SK-N-SH (cell line): ENCODE measurements around the gene SPINT4. TPM values are rescaled to one million over a fixed set of nuclear protein-coding genes. Genes with fewer than 3 reads are reported as not detected.

Source experiments
- CTCF ChIA-PET: fragments of 300-600, 350-600 bp; formaldehyde crosslinking; extraction: SDS; loops from one replicate; lab custom pipeline; 2021; lab: Yijun Ruan, JAX
- POLR2A ChIA-PET: fragments of 350-600 bp; sonication (Branson Sonifier 250); formaldehyde crosslinking; extraction: SDS; loops from one replicate; lab custom pipeline; 2020; ENCODE audit warnings: antibody characterized with exemption, inconsistent platforms; lab: Yijun Ruan, JAX
- DNase-seq: peaks from one replicate; pipeline ENCODE4 v3.0.0; 2012
- H2AFZ ChIP-seq: fragments of 200-600 bp; sonication (generic); 2 replicates; pipeline ENCODE4 v1.8.1; 2016; ENCODE audit warnings: antibody characterized with exemption, mild to moderate bottlenecking, low read depth
- H3F3A ChIP-seq: fragments of 200-600 bp; sonication (generic); replicated peaks from 2 replicates; pipeline ENCODE3; 2016; ENCODE audit warnings: antibody characterized with exemption, mild to moderate bottlenecking; ENCODE audit not compliant: insufficient read depth
- H3K27ac ChIP-seq, 2 experiments: fragments of 200-500 bp in 1 of 2; fragments of 200-600 bp in 1 of 2; sonication (Bioruptor generic) in 1 of 2; sonication (generic), shearing (Covaris generic) in 1 of 2; 2 replicates each; pipeline versions ENCODE4 v1.5.1 to v1.6.1; 2014 to 2016; ENCODE audit warnings: low read depth in 2 of 2, inconsistent platforms in 1 of 2, low read length in 1 of 2, mild to moderate bottlenecking in 1 of 2, mixed read lengths in 1 of 2
- H3K27me3 ChIP-seq: fragments of 200-600 bp; sonication (generic), shearing (Covaris generic); 2 replicates; pipeline ENCODE4 v1.6.1; 2016; ENCODE audit warnings: mixed run types; ENCODE audit not compliant: insufficient read depth
- H3K36me3 ChIP-seq, 2 experiments: fragments of 200-500 bp in 1 of 2; fragments of 200-600 bp in 1 of 2; sonication (Bioruptor generic) in 1 of 2; sonication (generic) in 1 of 2; replicated peaks in 1 of 2; 2 replicates each; pipeline versions ENCODE3 to v1.5.1; 2014 to 2016; ENCODE audit warnings: low read length in 1 of 2, mild to moderate bottlenecking in 1 of 2; ENCODE audit not compliant: insufficient read depth in 2 of 2, control insufficient read depth in 1 of 2
- H3K4me1 ChIP-seq, 2 experiments: fragments of 200-500 bp in 1 of 2; fragments of 200-600 bp in 1 of 2; sonication (Bioruptor generic) in 1 of 2; sonication (generic), shearing (Covaris generic) in 1 of 2; 2 replicates each; pipeline versions ENCODE4 v1.5.1 to v1.6.1; 2014 to 2016; ENCODE audit warnings: low read depth in 1 of 2, low read length in 1 of 2, mixed run types in 1 of 2; ENCODE audit not compliant: insufficient read depth in 2 of 2, control insufficient read depth in 1 of 2
- H3K4me2 ChIP-seq: fragments of 200-600 bp; sonication (generic), shearing (Covaris generic); 2 replicates; pipeline ENCODE4 v1.6.1; 2017; ENCODE audit warnings: mixed run types
- H3K4me3 ChIP-seq, 2 experiments: fragments of 200-500 bp in 1 of 2; fragments of 200-600 bp in 1 of 2; sonication (Bioruptor generic) in 1 of 2; sonication (generic), shearing (Covaris generic) in 1 of 2; 2 replicates each; pipeline versions ENCODE4 v1.5.1 to v1.8.1; 2014 to 2016; ENCODE audit warnings: low read depth in 2 of 2, inconsistent platforms in 1 of 2, low read length in 1 of 2, mild to moderate bottlenecking in 1 of 2, mixed read lengths in 1 of 2, moderate library complexity in 1 of 2
- H3K79me2 ChIP-seq: fragments of 200-600 bp; sonication (generic); 2 replicates; pipeline ENCODE4 v1.8.1; 2017; ENCODE audit warnings: mild to moderate bottlenecking; ENCODE audit not compliant: insufficient read depth
- H3K9ac ChIP-seq: fragments of 200-600 bp; sonication (generic); 2 replicates; pipeline ENCODE4 v1.6.1; 2017; ENCODE audit warnings: mixed run types
- H3K9me2 ChIP-seq: fragments of 200-600 bp; sonication (generic); 2 replicates; pipeline ENCODE4 v1.6.1; 2017; ENCODE audit warnings: mixed run types
- H3K9me3 ChIP-seq: fragments of 200-600 bp; sonication (generic); 2 replicates; pipeline ENCODE4 v1.6.1; 2017; ENCODE audit warnings: mixed run types, mild to moderate bottlenecking, moderate library complexity
- H4K20me1 ChIP-seq: fragments of 200-600 bp; sonication (generic); 2 replicates; pipeline ENCODE4 v1.6.1; 2017; ENCODE audit warnings: mild to moderate bottlenecking, mixed run types; ENCODE audit not compliant: insufficient read depth
- CTCF ChIP-seq: fragments of 200-600 bp; sonication (generic); IDR thresholded peaks from 2 replicates; pipeline ENCODE4 v1.6.1; 2017; ENCODE audit warnings: antibody characterized with exemption, mild to moderate bottlenecking, moderate library complexity
- ELF1 ChIP-seq: IDR thresholded peaks from 2 replicates; pipeline ENCODE4 v1.4.0; 2012
- EZH2phosphoT487 ChIP-seq: fragments of 200-600 bp; sonication (generic); IDR thresholded peaks from 2 replicates; pipeline ENCODE4 v1.6.1; 2017; ENCODE audit warnings: low read depth, mixed run types, mild to moderate bottlenecking, antibody characterized with exemption, moderate library complexity, borderline replicate concordance
- GABPA ChIP-seq: IDR thresholded peaks from 2 replicates; pipeline ENCODE4 v1.4.0; 2012; ENCODE audit warnings: low read depth, mild to moderate bottlenecking
- MAX ChIP-seq: IDR thresholded peaks from 2 replicates; pipeline ENCODE4 v1.4.0; 2012; ENCODE audit warnings: low read depth
- MEF2A ChIP-seq: IDR thresholded peaks from 2 replicates; pipeline ENCODE4 v1.4.0; 2012; ENCODE audit warnings: low read depth, borderline replicate concordance
- MXI1 ChIP-seq: IDR thresholded peaks from 2 replicates; pipeline ENCODE4 v1.6.1; 2012; ENCODE audit warnings: mild to moderate bottlenecking, low read depth, low read length, improper control_type of control experiment
- NRF1 ChIP-seq: IDR thresholded peaks from 2 replicates; pipeline ENCODE4 v1.6.1; 2012; ENCODE audit warnings: low read depth, mild to moderate bottlenecking, low read length
- PBX3 ChIP-seq: IDR thresholded peaks from 2 replicates; pipeline ENCODE4; 2012
- RAD21 ChIP-seq: IDR thresholded peaks from 2 replicates; pipeline ENCODE4 v1.6.1; 2012; ENCODE audit warnings: mild to moderate bottlenecking, low read length
- RCOR1 ChIP-seq: fragments of 150-350 bp; IDR thresholded peaks from 2 replicates; pipeline ENCODE4 v1.6.1; 2017; ENCODE audit warnings: antibody characterized with exemption, low read length
- REST ChIP-seq: IDR thresholded peaks from 2 replicates; pipeline ENCODE4 v1.6.1; 2012; ENCODE audit warnings: mild to moderate bottlenecking, low read depth, low read length, moderate library complexity
- RFX5 ChIP-seq: IDR thresholded peaks from 2 replicates; pipeline ENCODE4 v1.6.1; 2012; ENCODE audit warnings: mild to moderate bottlenecking, improper control_type of control experiment, low read length
- SIN3A ChIP-seq: IDR thresholded peaks from 2 replicates; pipeline ENCODE4 v1.6.1; 2012; ENCODE audit warnings: low read depth, mild to moderate bottlenecking, low read length, moderate library complexity, borderline replicate concordance
- SMC3 ChIP-seq: IDR thresholded peaks from 2 replicates; pipeline ENCODE4 v1.6.1; 2012; ENCODE audit warnings: low read depth, low read length, improper control_type of control experiment
- TAF1 ChIP-seq: IDR thresholded peaks from 2 replicates; pipeline ENCODE4 v1.6.1; 2012; ENCODE audit warnings: low read depth, mild to moderate bottlenecking, low read length, moderate library complexity, borderline replicate concordance
- TCF12 ChIP-seq: IDR thresholded peaks from 2 replicates; pipeline ENCODE4 v1.4.0; 2012
- TEAD4 ChIP-seq: IDR thresholded peaks from 2 replicates; pipeline ENCODE4 v1.4.0; 2012; ENCODE audit warnings: mild to moderate bottlenecking, borderline replicate concordance; ENCODE audit not compliant: insufficient read depth
- polyA plus RNA-seq, 3 experiments: library from polyadenylated mRNA; depleted of rRNA; stranded (reverse); fragments of >200 nt; gene quantifications; 2 replicates each; pipeline ENCODE4 v1.2.3, GENCODE V29; 2012

Gene SPINT4
- polyA plus RNA-seq, 1 of the 3 experiments (the other 2 are of a cell fraction): not detected

- ChIA-PET POLR2A (no interaction called here), CTCF (interaction anchor here (2.5 kb wide), 1 partner anchor 46 kb away, joined by 6 read pairs; no protein-coding TSS in a partner anchor)
- TF ChIP-seq REST (no peak), RFX5 (no peak), SIN3A (no peak), MXI1 (no peak), GABPA (no peak), NRF1 (no peak), MAX (no peak), RAD21 (no peak), SMC3 (no peak), TAF1 (no peak), ELF1 (no peak), TCF12 (no peak), PBX3 (no peak), MEF2A (no peak), TEAD4 (no peak), CTCF (no peak), RCOR1 (no peak), EZH2phosphoT487 (no peak)
- no peak overlapping the region for H3K9ac ChIP-seq
- no peaks in the 10 kb centered on the region for H3K27me3 ChIP-seq
- H2AFZ ChIP-seq: no peak overlapping the region
- H3K4me3 ChIP-seq: no peak overlapping the region
- no peaks in the 10 kb centered on the region for H3K79me2 ChIP-seq
- no peak overlapping the region for H3K4me2 ChIP-seq
- H3F3A ChIP-seq: no peaks in the 10 kb centered on the region
- H4K20me1 ChIP-seq: no peaks in the 10 kb centered on the region
- no peaks in the 10 kb centered on the region for H3K36me3 ChIP-seq
- no peak for DNase-seq
- H3K9me3 ChIP-seq: no peaks in the 10 kb centered on the region
- no peaks in the 10 kb centered on the region for H3K9me2 ChIP-seq
- no peak overlapping the region for H3K27ac ChIP-seq
- no peaks in the 10 kb centered on the region for H3K4me1 ChIP-seq
These were observed 3.0 kb downstream of the SPINT4 start for GRCh38 chr20:45725134-45725533.
